NK-92 (cell line): ENCODE results near the gene HK1.
"Not testable (repeated sequence)": the region's sequence is repeated elsewhere in the genome, so short reads cannot be mapped to it uniquely, and the experiment has no call there.

ENCODE experiments used
- DNase-seq: peaks from one replicate; lab custom pipeline; 2025; ENCODE audit not compliant: unreplicated experiment; lab: John Stamatoyannopoulos, UW

Gene HK1

DNA sequence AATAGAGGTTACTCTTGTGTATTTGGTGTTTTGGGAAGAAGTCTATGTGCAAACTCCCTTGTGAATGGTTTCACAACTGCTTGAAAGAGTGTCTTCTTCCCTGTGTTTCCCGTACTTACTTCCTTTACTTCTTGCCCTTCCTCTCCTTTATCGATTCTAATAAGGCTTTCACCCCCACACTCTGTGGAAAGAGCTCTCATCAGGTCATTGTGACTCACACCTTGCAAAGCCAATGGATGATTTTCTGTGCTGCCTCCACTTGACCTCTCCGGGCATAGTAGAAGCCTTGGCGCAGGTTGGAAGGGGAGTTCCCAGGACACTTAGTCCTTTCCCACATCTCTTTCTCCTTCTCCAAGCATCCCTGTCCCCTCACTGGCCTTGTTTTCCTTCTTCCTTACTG lies 166.7 kb downstream of the HK1 start:
- DNase-seq = no peak

DNA sequence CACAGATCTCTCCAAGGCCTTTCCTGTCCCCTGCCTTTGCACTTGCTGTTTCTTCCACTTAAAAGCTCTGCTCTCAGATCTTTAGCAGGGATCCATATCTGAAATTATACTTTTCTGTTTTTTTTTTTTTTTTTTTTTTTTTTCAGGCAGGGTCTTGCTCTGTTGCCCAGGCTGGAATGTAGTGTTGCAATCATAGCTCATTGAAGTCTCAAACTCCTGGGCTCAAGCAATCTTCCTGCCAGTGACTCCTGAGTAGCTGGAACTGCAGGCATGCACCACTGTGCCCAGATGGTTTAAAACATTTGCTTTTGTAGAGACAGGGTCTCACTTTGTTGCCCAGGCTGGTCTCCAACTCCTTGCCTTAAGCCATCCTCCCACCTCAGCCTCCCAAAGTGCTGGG lies 167.9 kb downstream of the HK1 start:
- no peak for DNase-seq

DNA sequence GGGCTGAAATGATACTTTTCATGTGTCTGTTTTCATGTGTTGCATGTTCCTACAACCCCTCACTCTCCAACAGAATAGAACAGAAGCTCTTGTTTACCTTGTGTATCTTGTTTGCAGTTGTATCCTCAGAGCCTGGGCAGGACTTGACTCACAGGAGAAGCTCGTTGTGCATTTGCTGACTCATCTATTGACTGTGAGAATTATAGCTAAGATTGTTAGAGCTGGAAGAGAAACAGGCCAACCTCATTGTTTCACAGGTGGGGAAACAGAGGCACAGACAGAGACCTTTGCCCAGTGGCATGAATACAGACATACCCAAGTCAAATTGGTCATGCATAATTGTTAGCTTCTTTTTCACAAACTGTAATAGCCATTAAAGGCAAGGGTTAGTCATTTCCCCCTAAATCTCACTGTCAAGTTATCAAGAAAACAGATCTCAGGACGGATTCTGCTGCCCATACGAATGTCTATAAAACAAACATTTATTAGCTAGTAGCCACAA lies 168.4 kb downstream of the HK1 start:
- DNase-seq = no peak

DNA sequence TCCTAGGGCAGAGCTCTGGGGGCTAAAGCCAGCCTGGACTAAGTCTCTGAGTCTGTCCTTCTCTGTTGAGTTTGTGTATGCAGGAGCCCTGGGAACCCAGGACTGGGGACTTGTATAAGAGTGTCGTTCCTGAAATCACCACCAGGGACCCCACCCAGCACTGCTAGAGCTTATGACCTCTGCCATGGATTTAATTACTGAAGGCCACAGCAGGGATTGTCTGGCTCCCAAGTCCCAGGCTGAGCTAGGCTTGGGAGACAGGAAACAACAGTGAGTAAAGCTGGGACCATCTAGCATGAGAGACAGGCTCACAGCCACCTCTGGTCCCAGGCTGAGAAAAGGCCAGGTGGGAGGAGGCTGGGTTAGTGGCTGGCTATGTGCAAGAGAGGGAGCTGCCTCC lies 171.5 kb downstream of the HK1 start:
- no peak for DNase-seq

DNA sequence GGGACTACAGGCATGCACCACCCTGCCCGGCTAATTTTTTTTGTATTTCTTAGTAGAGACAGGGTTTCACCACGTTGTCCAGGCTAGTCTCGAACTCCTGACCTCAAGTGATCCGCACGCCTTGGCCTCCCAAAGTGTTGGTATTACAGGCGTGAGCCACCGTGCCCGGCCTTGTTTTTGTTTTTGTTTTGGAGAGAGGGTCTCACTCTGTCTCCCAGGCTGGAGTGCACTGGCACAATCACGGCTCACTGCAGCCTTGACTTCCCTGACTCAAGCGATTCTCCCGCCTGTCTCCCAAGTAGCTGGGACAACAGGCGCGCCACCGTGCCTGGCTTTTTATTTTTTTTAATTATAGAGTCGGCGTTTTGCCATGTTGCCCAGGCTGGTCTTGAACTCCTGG lies 172.1 kb downstream of the HK1 start:
- DNase-seq = not testable (repeated sequence)

DNA sequence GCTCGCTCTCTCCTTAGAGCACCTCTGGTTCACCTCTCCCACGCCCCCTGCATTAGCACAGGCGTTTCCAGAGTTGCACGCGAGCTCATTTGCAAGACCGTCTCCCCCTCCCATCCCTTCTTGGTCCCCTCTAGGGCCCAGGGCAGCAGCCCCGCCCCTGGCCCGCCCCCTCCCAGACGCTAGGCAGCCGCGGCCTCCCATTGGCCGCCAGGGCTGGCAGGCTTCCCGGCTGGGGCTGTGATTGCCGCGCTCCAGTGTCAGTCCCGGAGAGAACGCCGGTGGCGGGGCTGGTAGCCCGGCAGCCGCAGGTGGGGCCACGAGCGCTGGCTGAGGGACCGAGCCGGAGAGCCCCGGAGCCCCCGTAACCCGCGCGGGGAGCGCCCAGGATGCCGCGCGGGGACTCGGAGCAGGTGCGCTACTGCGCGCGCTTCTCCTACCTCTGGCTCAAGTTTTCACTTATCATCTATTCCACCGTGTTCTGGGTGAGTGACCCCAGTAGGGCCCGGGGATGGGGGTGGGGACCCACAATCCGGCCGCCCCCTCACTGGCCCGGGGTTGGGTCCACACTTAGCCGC lies 173.0 kb downstream of the HK1 start, which contains the start of gene TSPAN15:
Gene TSPAN15 (plus strand): TSS at position 257 of the 575 bp plus-strand sequence. CDS start 130 bp downstream, at position 387.
- DNase-seq = no peak
